Spleen (tissue), 7 donors: ENCODE measurements around the gene GPBAR1.

ENCODE experiments used
- POLR2A ChIP-seq, 3 donors: fragments of 450-650 bp; IDR thresholded peaks; one replicate each; pipeline ENCODE4 v1.5.1; 2017; ENCODE audit warnings: antibody characterized with exemption in 3 of 3, mild to moderate bottlenecking in 1 of 3
- TF ChIP-seq, protein P1 (sequence below), 11 experiments: fragments of 200-600 bp in 7 of 11; fragments of 450-650 bp in 4 of 11; sonication (generic) in 4 of 11; IDR thresholded peaks in 8 of 11; conservative IDR thresholded peaks in 3 of 11; 1 replicate in 7 of 11; 2 replicates in 4 of 11; pipeline versions ENCODE4 v1.4.0 to v1.8.0; 2016 to 2021; ENCODE audit warnings: antibody characterized with exemption in 11 of 11, inconsistent platforms in 4 of 11, mild to moderate bottlenecking in 1 of 11
- donor health status: DM: no; HTN: no; CAD: no; lungs with moderate emphysema.
- donor health status: DM: no; HTN: no; CAD: no.
- donor health status: DM: no; HTN: no; CAD: no.

GRCh38 chr2:218234521-218234920 lies 26.3 kb upstream of the GPBAR1 start:
- TF ChIP-seq POLR2A (IDR thresholded peaks at IDR 0.05): no peak
- TF ChIP-seq, protein P1, sequence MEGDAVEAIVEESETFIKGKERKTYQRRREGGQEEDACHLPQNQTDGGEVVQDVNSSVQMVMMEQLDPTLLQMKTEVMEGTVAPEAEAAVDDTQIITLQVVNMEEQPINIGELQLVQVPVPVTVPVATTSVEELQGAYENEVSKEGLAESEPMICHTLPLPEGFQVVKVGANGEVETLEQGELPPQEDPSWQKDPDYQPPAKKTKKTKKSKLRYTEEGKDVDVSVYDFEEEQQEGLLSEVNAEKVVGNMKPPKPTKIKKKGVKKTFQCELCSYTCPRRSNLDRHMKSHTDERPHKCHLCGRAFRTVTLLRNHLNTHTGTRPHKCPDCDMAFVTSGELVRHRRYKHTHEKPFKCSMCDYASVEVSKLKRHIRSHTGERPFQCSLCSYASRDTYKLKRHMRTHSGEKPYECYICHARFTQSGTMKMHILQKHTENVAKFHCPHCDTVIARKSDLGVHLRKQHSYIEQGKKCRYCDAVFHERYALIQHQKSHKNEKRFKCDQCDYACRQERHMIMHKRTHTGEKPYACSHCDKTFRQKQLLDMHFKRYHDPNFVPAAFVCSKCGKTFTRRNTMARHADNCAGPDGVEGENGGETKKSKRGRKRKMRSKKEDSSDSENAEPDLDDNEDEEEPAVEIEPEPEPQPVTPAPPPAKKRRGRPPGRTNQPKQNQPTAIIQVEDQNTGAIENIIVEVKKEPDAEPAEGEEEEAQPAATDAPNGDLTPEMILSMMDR (IDR thresholded peaks at IDR 0.05 in 8 of 11, conservative IDR thresholded peaks at IDR 0.05 in 3 of 11): no peak
